Effector CD4-positive, alpha-beta T cell (primary cell): ENCODE measurements around the gene SLC6A6.

Experiments used
- DNase-seq: peaks from one replicate; pipeline ENCODE4 v3.0.0-alpha.2; 2020

The SLC6A6 gene

DNA sequence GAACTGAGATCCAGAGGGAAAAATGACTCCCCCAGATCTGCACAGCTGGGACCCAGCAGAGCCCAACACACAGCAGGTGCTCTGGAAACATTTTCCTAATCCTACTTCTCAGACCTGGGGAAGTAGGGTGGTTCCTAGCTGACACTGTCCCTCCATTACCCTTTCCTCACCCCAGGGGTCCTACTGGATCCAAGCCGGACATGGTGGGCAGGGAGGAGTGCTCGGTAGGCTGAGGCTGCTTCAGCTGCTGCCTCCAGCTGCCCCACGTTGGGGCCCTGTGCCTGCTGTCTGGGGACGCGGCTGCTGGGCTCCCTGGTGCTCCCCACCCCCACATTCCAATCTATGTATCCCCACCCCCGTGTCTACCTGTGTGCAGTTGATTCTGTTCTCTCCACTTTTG, 29.8 kb upstream of the SLC6A6 start:
- no peak for DNase-seq

- no peak for DNase-seq
Observed at GRCh38 chr3:14373753-14374376, 28.5 kb upstream of the SLC6A6 start.

- DNase-seq: no peak
Observed at GRCh38 chr3:14374444-14374883, 27.9 kb upstream of the SLC6A6 start.

DNA sequence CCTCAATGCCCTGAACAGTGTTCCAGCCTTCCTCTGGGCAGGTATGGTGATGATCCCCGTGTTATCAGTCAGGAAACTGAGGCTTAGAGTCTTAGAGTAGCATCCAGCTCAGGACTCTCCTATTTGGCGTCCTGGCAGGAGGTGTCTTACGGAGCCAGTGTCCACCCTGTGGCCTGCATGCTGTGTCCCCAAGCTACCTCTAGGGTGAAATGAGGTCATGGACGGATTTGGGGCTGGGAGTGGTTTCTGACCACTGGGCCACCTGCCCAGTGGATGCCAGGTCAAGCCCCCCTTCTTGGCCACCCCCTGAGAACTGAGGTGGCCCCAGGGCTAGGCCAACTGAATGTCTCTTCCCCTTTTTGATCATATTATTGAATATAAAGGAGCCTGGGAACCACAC, 27.2 kb upstream of the SLC6A6 start:
- no peak for DNase-seq

DNA sequence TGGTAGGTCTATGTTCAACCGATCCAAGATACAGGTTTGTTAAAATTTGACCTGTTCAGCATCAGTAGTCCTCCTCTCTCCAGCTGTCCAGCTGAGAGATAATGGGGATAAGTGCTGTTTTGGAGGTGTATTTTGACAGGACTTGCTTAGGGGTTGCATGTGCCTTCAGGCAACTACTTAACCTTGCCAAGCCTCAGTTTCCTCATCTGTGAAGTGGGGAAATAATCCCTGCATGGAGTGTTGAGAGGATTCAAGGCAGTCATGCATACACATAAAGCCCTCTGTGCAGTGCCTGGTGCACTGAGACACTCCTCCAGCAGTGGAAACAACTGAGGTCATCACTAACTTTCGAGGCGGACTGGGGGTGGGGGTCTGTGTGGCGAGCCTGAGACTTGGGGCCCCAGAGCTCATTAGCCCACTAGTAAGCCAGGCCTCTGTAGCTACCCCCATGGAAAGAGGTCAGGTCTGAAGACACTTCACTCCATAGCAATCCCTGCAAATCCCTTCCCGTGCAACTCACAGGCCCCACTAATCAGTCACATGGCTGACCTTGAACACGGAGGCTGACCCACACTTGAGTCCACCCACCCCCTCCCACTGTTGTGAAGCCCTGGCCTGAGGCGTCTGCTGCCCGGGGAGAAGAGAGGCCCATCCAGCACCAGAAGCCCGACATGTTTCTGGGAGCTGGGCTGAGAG, 25.9 kb upstream of the SLC6A6 start:
- no peak for DNase-seq

DNA sequence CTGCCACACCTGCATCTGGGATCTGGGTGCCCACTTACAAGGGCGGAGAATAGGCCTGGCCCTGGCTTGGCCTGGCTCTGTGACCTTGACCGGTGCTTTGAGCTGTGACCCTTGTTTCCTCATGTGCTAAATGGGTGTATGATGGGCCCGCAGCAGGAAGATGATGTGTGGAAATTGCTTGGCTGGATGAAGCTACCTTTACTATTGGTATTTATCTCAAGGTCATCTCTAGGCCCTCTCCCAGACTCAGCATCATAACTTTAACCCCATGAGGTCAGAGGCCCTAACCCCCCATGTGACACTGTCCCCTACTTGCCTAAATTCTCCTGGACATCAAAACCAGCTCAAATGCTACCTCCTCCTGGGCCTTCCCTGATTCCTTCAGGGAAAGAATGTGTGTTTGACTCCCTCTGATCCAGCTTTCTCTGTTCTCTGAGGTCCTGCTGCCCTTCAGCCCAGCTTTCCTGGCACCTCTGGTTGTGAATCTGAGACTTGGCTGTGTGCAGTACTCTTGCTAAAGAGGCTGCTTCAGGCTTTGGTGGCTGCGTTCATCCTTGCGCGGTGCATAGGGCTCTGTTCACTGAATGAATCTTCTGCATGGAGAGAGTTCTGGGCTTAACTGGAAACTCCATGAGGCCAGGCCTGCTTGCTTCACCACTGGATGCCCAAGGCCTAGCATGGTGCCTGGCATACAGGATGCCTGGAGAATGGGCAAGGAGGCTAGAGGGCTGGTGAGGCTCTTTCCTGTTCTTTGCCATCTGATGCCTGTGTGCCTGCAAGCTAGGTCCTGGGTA, 25.2 kb upstream of the SLC6A6 start:
- DNase-seq: no peak

DNA sequence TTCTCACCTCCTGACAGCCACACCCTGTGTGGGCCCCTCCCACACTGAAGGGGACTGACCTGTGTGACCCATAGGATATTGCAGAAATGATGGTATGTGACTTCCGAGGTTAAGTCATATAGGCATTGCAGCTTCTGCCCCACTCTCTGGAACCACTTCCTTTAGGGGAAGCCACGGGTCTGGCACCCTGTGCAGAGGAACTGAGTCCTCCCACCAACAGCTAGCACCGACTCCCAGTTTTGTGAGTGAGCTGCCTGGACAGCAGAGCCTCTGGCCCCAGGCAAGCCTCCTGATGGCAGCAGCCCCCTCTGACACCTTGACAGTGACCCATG, 24.6 kb upstream of the SLC6A6 start:
- DNase-seq: no peak

DNA sequence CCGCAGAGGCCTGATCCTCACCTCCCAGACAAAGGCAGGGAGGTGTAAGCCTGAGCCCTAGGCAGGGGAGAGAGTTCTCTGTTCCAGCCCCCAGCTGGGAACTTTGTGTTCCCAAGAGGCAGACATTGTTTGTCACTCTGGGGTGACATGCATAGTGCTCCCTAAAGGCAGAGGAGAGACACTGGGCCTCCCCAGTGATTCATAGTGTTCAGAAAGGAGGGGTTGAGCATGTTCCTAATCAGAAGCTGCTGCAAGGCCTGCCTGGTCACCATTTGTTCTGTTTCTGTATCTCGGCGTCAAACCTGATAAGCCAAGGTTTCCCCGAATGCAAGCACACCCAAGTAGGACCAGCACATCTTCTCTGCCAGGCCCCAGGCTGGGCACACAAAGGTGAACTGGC, 24.0 kb upstream of the SLC6A6 start:
- DNase-seq: no peak

DNA sequence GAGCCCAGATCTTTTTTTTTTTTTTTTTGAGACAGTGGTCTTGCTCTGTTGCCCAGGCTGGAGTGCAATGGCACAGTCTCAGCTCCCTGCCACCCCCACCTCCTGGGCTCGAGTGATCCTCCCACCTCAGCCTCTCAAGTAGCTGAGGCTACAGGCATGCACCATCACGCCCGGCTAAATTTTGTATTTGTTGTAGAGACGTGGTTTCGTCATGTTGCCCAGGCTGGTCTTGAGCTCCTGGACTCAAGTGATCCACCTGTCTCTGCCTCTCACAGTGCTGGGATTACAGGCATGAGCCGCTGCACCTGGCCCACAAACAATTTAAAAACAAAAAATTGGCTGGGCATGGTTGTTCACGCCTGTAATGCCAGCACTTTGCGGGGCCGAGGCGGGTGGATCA, 22.6 kb upstream of the SLC6A6 start:
- no peak for DNase-seq

GRCh38 chr3:14386254-14386653, 16.2 kb upstream of the SLC6A6 start:
- DNase-seq: no peak

GRCh38 chr3:14388201-14388600, 14.2 kb upstream of the SLC6A6 start:
- DNase-seq: no peak

- no peak for DNase-seq
Observed at GRCh38 chr3:14389166-14389606, 13.2 kb upstream of the SLC6A6 start.

DNA sequence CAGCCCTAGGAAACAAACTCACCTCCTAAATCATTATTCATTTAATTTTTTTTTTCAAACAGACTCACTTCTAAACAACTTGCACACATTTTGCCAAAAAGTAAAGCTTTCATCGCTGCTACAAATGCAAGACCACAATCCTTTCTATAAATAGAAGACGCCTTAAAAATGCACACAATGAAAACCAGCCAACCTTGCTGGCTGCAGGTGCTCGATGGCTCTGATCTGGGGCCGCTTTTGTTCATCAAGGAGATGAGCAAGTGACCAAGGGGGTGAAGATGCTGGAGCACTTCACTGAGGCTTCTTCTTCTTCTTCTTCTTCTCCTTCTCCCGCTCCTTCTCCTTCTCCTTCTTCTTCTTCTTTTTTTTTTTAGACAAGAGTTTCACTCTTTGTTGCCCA, 12.7 kb upstream of the SLC6A6 start:
- DNase-seq: no peak

- no peak for DNase-seq
Observed at GRCh38 chr3:14391033-14391432, 11.4 kb upstream of the SLC6A6 start.

DNA sequence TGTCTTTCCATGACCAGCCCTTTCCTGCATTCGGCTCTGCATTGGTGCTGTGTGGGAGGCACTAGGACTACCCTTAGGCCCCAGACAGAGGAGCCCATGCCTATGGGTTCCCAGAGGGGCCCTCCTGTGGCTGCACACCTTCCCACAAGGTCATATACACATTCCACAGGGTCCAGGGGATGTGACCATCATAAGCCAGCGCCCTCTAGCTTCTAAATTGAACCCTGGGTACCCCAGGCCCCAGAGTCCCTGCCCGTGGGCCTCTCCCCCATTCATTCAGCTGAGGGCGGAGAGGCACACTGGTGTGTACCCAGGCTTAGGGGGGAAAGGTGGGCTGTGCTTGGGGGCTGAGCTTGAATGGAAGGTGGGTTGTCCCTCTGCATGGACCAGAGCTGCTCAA, 10.2 kb upstream of the SLC6A6 start:
- no peak for DNase-seq

- DNase-seq: no peak
Observed at GRCh38 chr3:14392803-14393319, 9.5 kb upstream of the SLC6A6 start.

DNA sequence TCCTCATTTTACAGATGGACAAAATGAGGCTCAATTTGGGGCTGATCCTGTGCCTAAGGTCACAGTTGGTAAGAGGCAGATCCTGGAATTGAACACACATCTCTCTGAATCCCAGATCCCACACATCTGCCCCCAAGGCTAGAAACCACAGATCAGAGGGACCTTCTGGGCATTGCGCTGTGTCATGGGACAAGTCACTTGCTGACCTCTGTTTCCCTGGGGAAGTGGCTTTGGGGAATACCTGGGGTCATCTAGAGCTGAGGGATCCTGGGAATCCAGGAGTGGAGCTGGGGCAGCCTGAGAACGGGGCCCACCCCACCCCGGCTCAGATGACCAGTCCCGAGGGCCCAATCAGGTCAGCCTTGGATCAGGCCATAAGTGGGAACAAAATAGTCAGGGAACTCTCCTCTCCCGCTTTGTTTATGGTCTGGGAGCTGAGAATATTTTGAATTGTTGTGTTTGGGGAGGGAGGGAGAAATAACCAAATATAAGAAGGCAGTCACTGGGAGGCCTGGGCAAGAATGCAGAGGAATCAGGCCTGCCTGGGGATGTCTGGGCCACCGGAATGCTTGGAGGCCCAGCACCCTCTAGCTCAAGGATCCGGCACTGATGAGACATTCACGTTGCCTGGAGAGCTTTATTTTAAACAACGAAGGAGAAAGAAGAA, 8.8 kb upstream of the SLC6A6 start:
- DNase-seq: no peak

- no peak for DNase-seq
Observed at GRCh38 chr3:14396031-14396692, 6.2 kb upstream of the SLC6A6 start.

DNA sequence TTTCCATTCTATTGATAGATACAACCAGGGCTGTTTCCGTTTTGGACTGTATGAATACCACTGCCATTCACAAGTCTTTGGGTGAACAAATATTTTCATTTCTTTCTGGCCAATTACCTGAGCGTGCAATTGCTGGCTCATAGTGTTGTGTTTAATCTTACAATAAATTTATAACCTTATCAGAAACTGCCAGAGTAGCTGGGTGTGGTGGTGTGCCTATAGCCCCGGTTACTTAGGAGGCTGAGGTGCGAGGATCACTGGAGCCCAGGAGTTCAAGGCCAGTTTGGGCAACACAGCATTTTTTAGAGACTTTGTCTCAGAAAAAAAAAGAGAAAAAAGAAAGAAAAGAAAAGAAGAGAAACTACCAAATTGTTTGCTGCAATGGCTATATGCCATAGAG, 5.4 kb upstream of the SLC6A6 start:
- no peak for DNase-seq

DNA sequence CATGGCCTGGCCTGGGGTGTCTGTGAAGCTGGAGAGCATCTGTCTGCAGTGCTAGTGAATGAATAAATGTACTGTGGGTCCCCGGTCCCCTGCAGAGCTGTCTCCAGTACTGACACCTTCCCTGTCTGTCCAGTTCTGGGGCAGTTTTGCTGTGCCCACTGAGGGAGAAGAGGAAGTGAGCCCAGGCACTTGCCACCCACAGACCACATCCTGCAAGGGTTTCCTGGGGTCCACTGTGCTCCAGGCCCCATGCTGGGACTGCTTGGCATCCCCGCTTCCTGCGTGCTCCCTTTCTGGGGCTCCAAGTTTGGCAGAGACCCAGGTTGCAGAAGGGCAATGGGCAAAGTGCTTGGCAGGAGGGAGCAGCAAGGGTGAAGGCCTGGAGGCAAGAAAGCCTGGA, 4.9 kb upstream of the SLC6A6 start:
- DNase-seq: no peak

DNA sequence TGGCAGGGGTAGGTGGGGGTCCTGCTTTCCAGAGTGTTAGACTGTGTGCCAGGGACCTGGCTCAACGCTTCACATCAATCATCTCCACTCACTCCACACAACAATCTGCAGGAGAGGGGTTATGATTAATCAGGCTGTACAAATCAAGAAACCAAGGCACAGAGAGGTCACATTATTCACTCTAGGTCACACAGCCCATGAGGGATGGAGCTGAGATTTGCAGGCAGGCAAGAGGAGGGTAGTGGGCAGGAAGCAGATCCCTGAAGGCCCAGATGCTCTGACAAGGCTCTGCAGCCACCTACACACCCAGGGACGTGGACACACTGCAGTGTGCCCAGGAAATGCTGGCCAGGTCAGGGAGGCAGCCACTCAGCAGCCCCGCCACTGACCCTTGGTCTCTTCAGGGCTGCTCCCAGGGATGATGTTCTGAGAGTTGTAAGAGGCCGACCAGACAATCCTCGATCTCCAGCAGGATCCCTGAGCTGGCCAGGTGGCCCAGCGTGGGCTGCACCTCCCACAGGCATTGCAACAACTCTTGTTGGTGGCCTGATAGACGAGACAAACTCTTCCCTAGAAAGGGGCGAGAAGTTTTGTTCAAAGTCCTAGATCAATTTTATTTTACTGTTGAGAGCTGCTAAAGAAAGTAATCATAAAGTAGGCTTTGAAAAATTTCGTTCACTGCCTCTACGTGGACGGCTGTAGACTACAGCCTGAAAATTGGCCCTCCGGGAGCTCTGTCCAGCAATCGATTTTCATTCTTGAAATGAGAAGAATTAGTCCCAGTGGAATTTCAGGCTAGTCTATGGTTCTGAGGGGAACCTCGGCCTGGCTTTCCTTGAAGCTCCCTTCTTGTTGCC, 4.2 kb upstream of the SLC6A6 start:
- DNase-seq: no peak

DNA sequence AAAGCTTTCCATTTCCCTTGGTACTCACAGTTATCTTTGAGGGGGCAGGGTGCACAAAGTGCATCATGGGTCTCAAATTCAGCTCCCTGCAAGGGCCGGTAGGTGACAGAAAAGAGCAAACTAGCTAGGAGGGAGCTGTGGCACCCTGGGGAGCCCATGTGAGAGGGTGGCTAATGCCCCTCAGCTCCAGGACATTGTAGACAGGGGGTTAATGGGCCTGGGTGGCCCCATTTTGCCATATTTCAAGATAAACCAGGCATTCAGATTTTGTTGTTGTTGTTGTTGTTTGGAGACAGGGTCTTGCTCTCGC, 3.7 kb upstream of the SLC6A6 start:
- DNase-seq: no peak
